Naive thymus-derived CD4-positive, alpha-beta T cell (primary cell): ENCODE results near the gene ASIP. TPM values are rescaled to one million over a fixed set of nuclear protein-coding genes. Genes with fewer than 3 reads are reported as not detected.
"Not testable (repeated sequence)": the region's sequence is repeated elsewhere in the genome, so short reads cannot be mapped to it uniquely, and the experiment has no call there.

Experiments used
- ATAC-seq: fragments of 150-1000 bp; cut with Tn5 transposase; 2 replicates; pipeline ENCODE4 v1.10.0; 2021; ENCODE audit warnings: mild to moderate bottlenecking, moderate library complexity
- CTCF ChIA-PET: fragments of 350-600 bp; sonication (Branson Sonifier 250); formaldehyde crosslinking; loops from one replicate; lab custom pipeline; 2021; ENCODE audit warnings: antibody characterized with exemption; lab: Charles Lee
- POLR2A ChIA-PET: fragments of 350-600 bp; sonication (Branson Sonifier 250); formaldehyde crosslinking; loops from one replicate; lab custom pipeline; 2021; ENCODE audit warnings: antibody characterized with exemption, inconsistent platforms; lab: Charles Lee
- DNase-seq, 9 donors: peaks; one replicate each; pipeline versions ENCODE4 v3.0.0 to v3.0.0-alpha.2; 2020 to 2022; ENCODE audit warnings: mixed read lengths in 1 of 9
- H3K27ac ChIP-seq: one replicate; pipeline ENCODE4 v1.7.0; 2013; ENCODE audit warnings: mild to moderate bottlenecking, low read depth, low read length, moderate library complexity
- H3K27me3 ChIP-seq, 2 donors: one replicate each; pipeline ENCODE4 v1.7.0; 2013; ENCODE audit warnings: low read length in 2 of 2, mild to moderate bottlenecking in 2 of 2, moderate library complexity in 2 of 2; ENCODE audit not compliant: control insufficient read depth in 2 of 2, insufficient read depth in 2 of 2
- H3K36me3 ChIP-seq, 3 experiments: 1 replicate in 2 of 3; 2 replicates in 1 of 3; pipeline ENCODE4 v1.7.0; 2013; ENCODE audit warnings: low read length in 3 of 3, mild to moderate bottlenecking in 3 of 3, moderate library complexity in 1 of 3; ENCODE audit not compliant: insufficient read depth in 3 of 3, control insufficient read depth in 2 of 3
- H3K4me1 ChIP-seq, 2 donors: one replicate each; pipeline ENCODE4 v1.7.0; 2013; ENCODE audit warnings: low read length in 2 of 2, mild to moderate bottlenecking in 2 of 2, moderate library complexity in 1 of 2; ENCODE audit not compliant: control insufficient read depth in 2 of 2, insufficient read depth in 2 of 2
- H3K4me3 ChIP-seq: 2 replicates; pipeline ENCODE4 v1.7.0; 2013; ENCODE audit warnings: mild to moderate bottlenecking, low read length
- H3K9me3 ChIP-seq, 3 experiments: 1 replicate in 2 of 3; 2 replicates in 1 of 3; pipeline ENCODE4 v1.7.0; 2013; ENCODE audit warnings: low read length in 3 of 3; ENCODE audit not compliant: control insufficient read depth in 2 of 3
- H3K27ac Mint-ChIP-seq, 9 donors: one replicate each; pipeline ENCODE4 v1.8.0; 2020 to 2022; ENCODE audit warnings: mixed read lengths in 9 of 9, mild to moderate bottlenecking in 8 of 9, moderate library complexity in 5 of 9, inconsistent platforms in 2 of 9
- H3K27me3 Mint-ChIP-seq, 5 donors: one replicate each; pipeline ENCODE4 v1.8.0; 2021 to 2022; ENCODE audit warnings: mixed read lengths in 5 of 5, mild to moderate bottlenecking in 1 of 5
- H3K36me3 Mint-ChIP-seq, 5 donors: one replicate each; pipeline ENCODE4 v1.8.0; 2020 to 2022; ENCODE audit warnings: mixed read lengths in 5 of 5, mild to moderate bottlenecking in 3 of 5, inconsistent platforms in 1 of 5
- H3K4me1 Mint-ChIP-seq, 7 donors: one replicate each; pipeline ENCODE4 v1.8.0; 2020 to 2022; ENCODE audit warnings: mixed read lengths in 7 of 7, mild to moderate bottlenecking in 3 of 7, inconsistent platforms in 1 of 7
- H3K4me3 Mint-ChIP-seq, 10 donors: one replicate each; pipeline ENCODE4 v1.8.0; 2020 to 2022; ENCODE audit warnings: mild to moderate bottlenecking in 10 of 10, mixed read lengths in 10 of 10, moderate library complexity in 6 of 10, inconsistent platforms in 2 of 10
- H3K9me3 Mint-ChIP-seq, 11 donors: one replicate each; pipeline ENCODE4 v1.8.0; 2020 to 2022; ENCODE audit warnings: mixed read lengths in 11 of 11, mild to moderate bottlenecking in 4 of 11, inconsistent platforms in 1 of 11, moderate library complexity in 1 of 11
- intact Hi-C, 2 donors: fragments of 100-400 bp; cut with micrococcal nuclease; formaldehyde crosslinking; loops; one replicate each; pipeline ENCODE4 v1.15.1; 2023
- polyA plus RNA-seq, 2 donors: library from polyadenylated mRNA; unstranded; fragments of 300-500 nt; fragmentation: Illumina TruSeq; gene quantifications; one replicate each; pipeline ENCODE4 v1.2.3, GENCODE V29; 2021
- total RNA-seq, 6 experiments: library from RNA in 5 of 6; stranded (reverse) in 5 of 6; gene quantifications; 1 replicate in 5 of 6; 2 replicates in 1 of 6; pipeline ENCODE4 v1.2.3 and lab custom pipeline; 2021 to 2026

The ASIP gene
- total and polyA plus RNA-seq, 7 experiments from 2014 or later: not detected

DNA sequence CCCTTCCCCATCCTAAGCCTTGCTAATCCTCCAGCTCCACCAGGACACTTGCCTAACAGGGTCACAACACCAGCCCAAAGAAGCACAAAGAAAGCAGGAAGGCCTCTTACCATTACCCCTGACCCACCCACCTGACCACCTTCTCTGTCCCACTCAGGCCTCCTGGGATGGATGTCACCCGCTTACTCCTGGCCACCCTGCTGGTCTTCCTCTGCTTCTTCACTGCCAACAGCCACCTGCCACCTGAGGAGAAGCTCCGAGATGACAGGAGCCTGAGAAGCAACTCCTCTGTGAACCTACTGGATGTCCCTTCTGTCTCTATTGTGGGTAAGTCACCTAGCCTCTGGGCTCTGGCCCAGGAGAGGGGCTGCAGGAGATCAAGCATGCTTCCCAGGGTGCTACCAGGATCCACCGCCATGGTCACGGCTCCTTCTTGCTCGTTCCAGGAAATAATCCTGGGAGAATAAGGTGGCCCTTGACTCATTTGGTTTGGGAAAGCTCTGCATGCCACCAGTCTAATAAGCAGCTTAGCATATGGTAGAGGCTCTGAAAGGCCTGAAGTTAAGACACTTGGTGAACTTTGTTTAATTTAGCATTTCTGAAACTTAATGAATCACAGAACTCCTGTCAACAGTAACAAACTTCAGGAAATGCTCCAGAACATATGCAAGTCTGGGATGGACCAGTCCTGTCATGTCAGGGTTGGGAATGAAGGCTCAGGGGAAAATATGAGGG is 19.2 kb downstream of the ASIP start:
- ChIA-PET CTCF (interaction anchor here (0.5 kb wide), 1 partner anchor 68 kb away, joined by 5 read pairs; no protein-coding TSS in a partner anchor), POLR2A (no interaction called here)
- Mint-ChIP-seq H3K9me3 (no peaks in the 10 kb centered on the region), H3K27me3 (no peaks in the 10 kb centered on the region), H3K4me3 (no peak overlapping the region), H3K27ac (no peak overlapping the region), H3K4me1 (peaks cover 0 to 10% (median 0%) of the 10 kb centered on the region in 7 donors), H3K36me3 (no peaks in the 10 kb centered on the region)
- Histone ChIP-seq H3K4me3 (no peak overlapping the region), H3K4me1 (no peaks in the 10 kb centered on the region), H3K9me3 (no peaks in the 10 kb centered on the region), H3K27me3 (no peaks in the 10 kb centered on the region), H3K36me3 (no peaks in the 10 kb centered on the region), H3K27ac (no peak overlapping the region)
- intact Hi-C loops: no loop called here
- no peak for ATAC-seq
- no peak for DNase-seq

DNA sequence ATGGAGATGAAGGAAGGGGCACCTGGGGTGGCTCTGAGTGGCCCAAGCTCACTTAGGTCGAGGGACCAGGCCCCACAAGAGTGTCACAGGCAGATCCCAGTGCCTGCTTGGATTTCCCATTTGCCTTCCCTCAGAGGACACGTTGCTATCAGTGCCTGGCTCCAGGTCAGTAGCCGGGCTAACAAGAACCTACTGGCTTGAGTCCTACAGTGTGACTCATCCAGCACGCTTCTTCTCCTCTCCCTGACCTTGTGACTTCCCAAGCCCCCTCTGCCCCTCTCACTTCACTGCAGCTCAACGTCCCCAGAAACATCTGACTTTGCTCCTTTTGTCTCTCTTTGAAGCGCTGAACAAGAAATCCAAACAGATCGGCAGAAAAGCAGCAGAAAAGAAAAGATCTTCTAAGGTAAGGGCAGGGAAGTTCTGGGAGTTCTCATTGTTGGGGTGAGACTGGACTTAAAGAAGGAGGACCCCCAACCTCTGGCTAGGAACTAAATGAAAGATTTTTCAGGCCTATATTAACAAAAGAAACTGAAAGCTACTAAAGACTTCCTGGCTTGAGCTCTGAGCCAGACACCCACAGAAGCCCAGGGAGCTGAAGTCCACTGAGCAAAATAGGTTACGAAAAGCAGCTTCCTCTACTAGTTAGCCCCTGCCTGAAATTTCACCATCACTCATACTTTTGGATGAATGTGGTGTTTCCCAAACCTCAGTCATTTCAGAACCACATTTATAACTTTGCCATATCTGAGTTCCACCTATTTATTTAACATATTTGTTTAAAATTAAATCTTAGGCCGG is 21.5 kb downstream of the ASIP start:
- H3K9me3 Mint-ChIP-seq: no peaks in the 10 kb centered on the region
- H3K27me3 Mint-ChIP-seq: peaks cover 0 to 6% (median 0%) of the 10 kb centered on the region in 5 donors
- H3K27ac Mint-ChIP-seq: peak overlapping the region in 2 of 9 donors; percentile 7 to 24
- ATAC-seq (peak; percentile 47), DNase-seq (no peak)
- Histone ChIP-seq H3K9me3 (no peaks in the 10 kb centered on the region), H3K4me3 (no peak overlapping the region), H3K36me3 (no peaks in the 10 kb centered on the region), H3K27me3 (no peaks in the 10 kb centered on the region), H3K27ac (no peak overlapping the region), H3K4me1 (no peaks in the 10 kb centered on the region)
- H3K36me3 Mint-ChIP-seq: peaks cover 0 to 4% (median 0%) of the 10 kb centered on the region in 5 donors
- peaks cover 0 to 10% (median 0%) of the 10 kb centered on the region in 7 donors for H3K4me1 Mint-ChIP-seq
- H3K4me3 Mint-ChIP-seq: no peak overlapping the region
- ChIA-PET CTCF (no interaction called here), POLR2A (no interaction called here)
- intact Hi-C loops: no loop called here

DNA sequence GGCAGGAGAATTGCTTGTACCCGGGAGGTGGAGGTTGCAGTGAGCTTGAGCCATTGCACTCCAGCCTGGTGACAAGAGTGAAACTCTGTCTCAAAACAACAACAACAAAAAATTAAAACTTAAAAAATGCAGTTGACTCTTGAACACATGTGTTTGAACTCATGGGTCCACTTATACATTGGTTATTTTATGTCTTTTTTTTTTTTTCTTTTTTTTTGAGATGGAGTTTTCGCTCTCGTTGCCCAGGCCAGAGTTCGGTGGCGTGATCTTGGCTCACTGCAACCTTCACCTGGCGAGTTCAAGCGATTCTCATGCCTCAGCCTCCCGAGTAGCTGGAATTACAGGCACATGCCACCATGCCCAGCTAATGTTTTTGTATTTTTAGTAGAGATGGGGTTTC is 22.2 kb downstream of the ASIP start:
- POLR2A ChIA-PET, H3K9me3 ChIP-seq, H3K4me3 Mint-ChIP-seq, CTCF ChIA-PET, ATAC-seq, H3K27ac ChIP-seq, H3K27ac Mint-ChIP-seq, H3K4me1 ChIP-seq, H3K27me3 ChIP-seq, H3K36me3 Mint-ChIP-seq, H3K4me3 ChIP-seq, H3K36me3 ChIP-seq, DNase-seq, intact Hi-C loops, H3K9me3 Mint-ChIP-seq: not testable (repeated sequence)
- H3K27me3 Mint-ChIP-seq: peaks cover 0 to 10% (median 0%) of the 10 kb centered on the region in 5 donors
- peaks cover 0 to 10% (median 0%) of the 10 kb centered on the region in 7 donors for H3K4me1 Mint-ChIP-seq

DNA sequence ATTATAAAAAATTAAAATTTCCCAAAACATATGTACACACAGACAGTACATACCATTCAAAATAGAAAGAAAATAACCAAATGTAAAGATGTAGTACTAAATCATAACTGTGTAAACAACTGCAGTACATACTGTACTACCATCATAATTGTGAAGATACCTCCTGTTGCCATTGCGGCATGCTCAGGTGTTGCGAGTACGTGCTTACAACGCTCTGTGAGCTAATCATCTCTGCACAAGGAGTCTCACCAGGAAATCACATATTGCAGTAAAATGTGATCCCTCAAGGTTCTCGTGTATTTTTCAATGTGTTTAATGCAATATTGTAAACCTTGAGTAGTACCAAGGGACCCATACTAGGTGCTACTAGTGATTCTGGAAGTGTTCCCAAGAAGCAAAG is 22.9 kb downstream of the ASIP start:
- Histone ChIP-seq H3K4me3 (no peak overlapping the region), H3K36me3 (no peaks in the 10 kb centered on the region), H3K4me1 (no peaks in the 10 kb centered on the region), H3K27me3 (no peaks in the 10 kb centered on the region), H3K9me3 (no peaks in the 10 kb centered on the region), H3K27ac (no peak overlapping the region)
- peaks cover 0 to 12% (median 0%) of the 10 kb centered on the region in 5 donors for H3K27me3 Mint-ChIP-seq
- no peak overlapping the region for H3K27ac Mint-ChIP-seq
- H3K4me3 Mint-ChIP-seq: no peak overlapping the region
- ATAC-seq (no peak), DNase-seq (no peak)
- peaks cover 0 to 4% (median 0%) of the 10 kb centered on the region in 5 donors for H3K36me3 Mint-ChIP-seq
- POLR2A ChIA-PET: no interaction called here
- no peaks in the 10 kb centered on the region for H3K9me3 Mint-ChIP-seq
- peaks cover 0 to 10% (median under 1%) of the 10 kb centered on the region in 7 donors for H3K4me1 Mint-ChIP-seq
- intact Hi-C loops: no loop called here
- CTCF ChIA-PET: no interaction called here

DNA sequence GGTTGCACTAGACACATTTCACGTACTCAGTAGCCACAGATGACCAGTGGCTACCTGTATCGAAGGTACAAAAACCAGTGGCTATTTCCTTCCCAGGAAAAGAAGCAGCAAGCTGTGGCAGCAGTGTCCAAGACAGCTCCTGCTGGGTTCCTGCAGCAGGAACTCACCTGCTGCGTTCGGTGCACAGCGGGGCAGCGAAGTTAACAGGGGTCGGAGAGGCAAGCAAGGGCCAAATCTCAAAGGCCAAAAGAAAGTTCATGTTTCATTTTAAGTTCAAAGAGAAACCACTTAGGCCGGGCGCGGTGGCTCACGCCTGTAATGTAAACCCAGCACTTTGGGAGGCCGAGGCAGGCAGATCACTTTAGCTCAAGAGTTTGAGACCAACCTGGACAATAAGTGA is 26.9 kb downstream of the ASIP start:
- no peak for ATAC-seq
- no peaks in the 10 kb centered on the region for H3K4me1 ChIP-seq
- H3K9me3 ChIP-seq: no peaks in the 10 kb centered on the region
- ChIA-PET CTCF (no interaction called here), POLR2A (no interaction called here)
- H3K27ac Mint-ChIP-seq: no peak overlapping the region
- DNase-seq: no peak
- peaks cover 0 to 4% (median 0%) of the 10 kb centered on the region in 5 donors for H3K36me3 Mint-ChIP-seq
- peaks cover 0 to 12% (median 0%) of the 10 kb centered on the region in 5 donors for H3K27me3 Mint-ChIP-seq
- intact Hi-C loops: no loop called here
- no peaks in the 10 kb centered on the region for H3K36me3 ChIP-seq
- H3K27ac ChIP-seq: no peak overlapping the region
- H3K27me3 ChIP-seq: no peaks in the 10 kb centered on the region
- H3K4me3 ChIP-seq: no peak overlapping the region
- peaks cover 0 to 6% (median 3%) of the 10 kb centered on the region in 7 donors for H3K4me1 Mint-ChIP-seq
- no peaks in the 10 kb centered on the region for H3K9me3 Mint-ChIP-seq
- peak overlapping the region in 8 of 10 donors; percentile 25 to 79 (median 58) for H3K4me3 Mint-ChIP-seq

DNA sequence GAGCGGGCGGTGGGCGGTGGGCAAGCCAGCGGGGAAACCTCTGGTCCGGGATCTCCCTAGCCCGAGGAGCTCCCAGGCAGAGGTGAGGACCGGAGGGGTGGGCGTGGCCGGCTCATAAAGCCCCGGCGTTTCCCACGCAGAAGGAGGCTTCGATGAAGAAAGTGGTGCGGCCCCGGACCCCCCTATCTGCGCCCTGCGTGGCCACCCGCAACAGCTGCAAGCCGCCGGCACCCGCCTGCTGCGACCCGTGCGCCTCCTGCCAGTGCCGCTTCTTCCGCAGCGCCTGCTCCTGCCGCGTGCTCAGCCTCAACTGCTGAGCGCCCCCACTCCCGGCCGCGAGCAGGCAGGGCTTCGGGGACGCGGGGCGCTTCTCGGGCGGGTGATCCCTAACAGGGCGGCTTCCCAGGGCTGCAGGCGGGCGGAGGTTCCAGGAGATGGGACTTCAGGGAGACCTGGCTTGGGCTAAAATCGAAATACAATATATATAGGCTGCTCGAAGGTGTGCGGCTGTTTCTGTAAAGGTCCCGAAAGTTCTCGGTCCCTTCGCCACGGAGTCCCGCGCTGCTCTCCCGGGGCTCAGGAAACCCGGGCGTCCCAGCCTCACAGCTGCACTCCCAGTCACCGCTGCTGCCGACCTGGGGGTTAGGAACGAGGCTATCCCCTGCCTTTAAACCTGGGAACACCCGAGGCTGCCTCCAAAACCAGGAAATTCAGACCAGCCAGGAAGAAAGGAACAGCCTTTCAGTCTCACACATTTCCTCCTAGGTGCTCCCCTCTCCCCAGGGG is 27.8 kb downstream of the ASIP start:
- no peaks in the 10 kb centered on the region for H3K4me1 ChIP-seq
- Mint-ChIP-seq H3K27ac (no peak overlapping the region), H3K36me3 (peaks cover 0 to 10% (median 5%) of the 10 kb centered on the region in 5 donors), H3K4me3 (peak overlapping the region; percentile 34 to 79 (median 70)), H3K4me1 (peaks cover 0 to 5% (median 3%) of the 10 kb centered on the region in 7 donors), H3K9me3 (no peaks in the 10 kb centered on the region), H3K27me3 (peaks cover 0 to 12% (median 0%) of the 10 kb centered on the region in 5 donors)
- no peaks in the 10 kb centered on the region for H3K9me3 ChIP-seq
- ATAC-seq (peak; percentile 75), DNase-seq (peak in 7 of 9 donors; percentile 9 to 39 (median 35))
- CTCF ChIA-PET: no interaction called here
- intact Hi-C loops: no loop called here
- no peak overlapping the region for H3K27ac ChIP-seq
- H3K4me3 ChIP-seq: peak overlapping the region; percentile 33
- POLR2A ChIA-PET: no interaction called here
- no peaks in the 10 kb centered on the region for H3K36me3 ChIP-seq
- H3K27me3 ChIP-seq: no peaks in the 10 kb centered on the region
